OCI-LY3 (cell line): ENCODE measurements around the gene PCYT1A.

Source experiments
- EZH2phosphoT487 ChIP-seq: fragments of 200-600 bp; shearing (Covaris generic); IDR thresholded peaks from 2 replicates; pipeline ENCODE4 v1.6.1; 2018; ENCODE audit warnings: antibody characterized with exemption, mixed run types, low read depth
- TF ChIP-seq, protein P1 (sequence below): fragments of 200-600, 300-600 bp; sonication (generic); IDR thresholded peaks from 2 replicates; pipeline ENCODE4 v1.5.1; 2014; ENCODE audit warnings: antibody characterized with exemption, low read length, low read depth

DNA sequence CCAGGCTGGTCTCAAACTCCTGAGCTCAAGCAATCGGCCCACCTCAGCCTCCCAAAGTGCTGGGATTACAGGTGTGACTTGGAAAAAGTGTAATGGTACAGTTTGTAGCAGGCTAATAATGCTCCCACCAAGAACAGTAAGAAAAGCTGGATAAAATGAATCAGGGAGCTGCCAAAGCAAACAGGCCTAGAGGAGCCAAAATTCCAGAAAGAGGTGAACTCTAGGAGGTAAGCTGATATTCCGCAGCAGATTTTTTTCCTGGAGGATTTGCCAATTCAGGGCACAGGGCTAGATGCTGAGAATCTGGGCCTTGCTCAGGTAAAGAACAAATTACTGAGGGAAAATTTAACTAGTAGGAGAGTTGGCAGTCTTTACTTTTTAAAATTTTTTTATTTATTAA lies 11.0 kb upstream of the PCYT1A start:
- TF ChIP-seq, protein P1, sequence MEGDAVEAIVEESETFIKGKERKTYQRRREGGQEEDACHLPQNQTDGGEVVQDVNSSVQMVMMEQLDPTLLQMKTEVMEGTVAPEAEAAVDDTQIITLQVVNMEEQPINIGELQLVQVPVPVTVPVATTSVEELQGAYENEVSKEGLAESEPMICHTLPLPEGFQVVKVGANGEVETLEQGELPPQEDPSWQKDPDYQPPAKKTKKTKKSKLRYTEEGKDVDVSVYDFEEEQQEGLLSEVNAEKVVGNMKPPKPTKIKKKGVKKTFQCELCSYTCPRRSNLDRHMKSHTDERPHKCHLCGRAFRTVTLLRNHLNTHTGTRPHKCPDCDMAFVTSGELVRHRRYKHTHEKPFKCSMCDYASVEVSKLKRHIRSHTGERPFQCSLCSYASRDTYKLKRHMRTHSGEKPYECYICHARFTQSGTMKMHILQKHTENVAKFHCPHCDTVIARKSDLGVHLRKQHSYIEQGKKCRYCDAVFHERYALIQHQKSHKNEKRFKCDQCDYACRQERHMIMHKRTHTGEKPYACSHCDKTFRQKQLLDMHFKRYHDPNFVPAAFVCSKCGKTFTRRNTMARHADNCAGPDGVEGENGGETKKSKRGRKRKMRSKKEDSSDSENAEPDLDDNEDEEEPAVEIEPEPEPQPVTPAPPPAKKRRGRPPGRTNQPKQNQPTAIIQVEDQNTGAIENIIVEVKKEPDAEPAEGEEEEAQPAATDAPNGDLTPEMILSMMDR, result no peak
- TF ChIP-seq EZH2phosphoT487, result no peak
